Activated CD8-positive, alpha-beta T cell treated with anti-CD3 and anti-CD28 coated beads for 36 hours (primary cell): ENCODE measurements around the gene C4orf36. TPM values are rescaled to one million over a fixed set of nuclear protein-coding genes. Genes with fewer than 3 reads are reported as not detected.

Experiments used
- ATAC-seq: fragments of 200-7000 bp; cut with Tn5 transposase; one replicate; pipeline ENCODE4 v1.10.0; 2021; ENCODE audit warnings: mild to moderate bottlenecking, moderate library complexity
- CTCF ChIA-PET: fragments of 350-600 bp; sonication (Branson Sonifier 250); formaldehyde crosslinking; loops from one replicate; lab custom pipeline; 2021; ENCODE audit warnings: antibody characterized with exemption; lab: Charles Lee
- POLR2A ChIA-PET: fragments of 350-600 bp; sonication (Branson Sonifier 250); formaldehyde crosslinking; loops from one replicate; lab custom pipeline; 2021; ENCODE audit warnings: antibody characterized with exemption; lab: Charles Lee
- DNase-seq: peaks from one replicate; pipeline ENCODE4 v3.0.0-alpha.2; 2020
- H3K27ac Mint-ChIP-seq: one replicate; pipeline ENCODE4 v1.8.0; 2021; ENCODE audit warnings: mild to moderate bottlenecking, mixed read lengths
- H3K27me3 Mint-ChIP-seq: one replicate; pipeline ENCODE4 v1.8.0; 2021; ENCODE audit warnings: mixed read lengths
- H3K36me3 Mint-ChIP-seq: one replicate; pipeline ENCODE4 v1.8.0; 2021; ENCODE audit warnings: low read depth, mixed read lengths
- H3K4me1 Mint-ChIP-seq: one replicate; pipeline ENCODE4 v1.8.0; 2021; ENCODE audit warnings: low read depth, mixed read lengths
- H3K4me3 Mint-ChIP-seq: one replicate; pipeline ENCODE4 v1.8.0; 2021; ENCODE audit warnings: mild to moderate bottlenecking, moderate library complexity, mixed read lengths
- H3K9me3 Mint-ChIP-seq: one replicate; pipeline ENCODE4 v1.8.0; 2021; ENCODE audit warnings: mixed read lengths
- intact Hi-C: fragments of 100-400 bp; cut with micrococcal nuclease; formaldehyde crosslinking; loops from one replicate; pipeline ENCODE4 v1.10.0; 2022
- total RNA-seq, 2 experiments: library from RNA; stranded (reverse); gene quantifications; one replicate each; pipeline ENCODE4 v1.2.3, GENCODE V29; 2021
- TF ChIP-seq, protein P1 (sequence below): fragments of 200-600 bp; IDR thresholded peaks from one replicate; pipeline ENCODE4 v1.8.0; 2022; ENCODE audit warnings: antibody characterized with exemption, mild to moderate bottlenecking

Gene C4orf36
- total RNA-seq, 2 experiments from 2014 or later, result not detected

DNA sequence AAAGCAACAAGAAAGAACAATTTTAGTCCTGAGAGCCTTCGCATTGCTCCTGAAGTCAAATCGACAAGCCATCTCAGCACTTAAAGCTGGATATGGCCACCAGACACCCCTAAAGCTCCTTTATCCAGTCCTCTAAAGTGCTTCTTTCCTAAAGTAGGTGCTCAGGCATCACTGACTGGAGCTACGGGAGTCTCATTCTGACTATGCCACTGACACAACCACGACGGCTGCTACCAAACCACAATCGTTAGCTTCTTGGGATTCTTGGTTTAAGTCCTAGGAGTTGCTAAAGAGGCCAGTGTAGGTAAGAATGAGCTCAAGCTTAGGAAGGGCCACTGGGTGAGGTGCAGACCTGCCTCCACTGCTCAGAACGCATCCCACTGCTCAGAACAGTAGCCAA, 44.1 kb downstream of the C4orf36 start:
- ChIA-PET CTCF (no interaction called here), POLR2A (no interaction called here)
- Mint-ChIP-seq H3K27ac (no peak overlapping the region), H3K4me3 (no peak overlapping the region), H3K4me1 (no peaks in the 10 kb centered on the region), H3K27me3 (no peaks in the 10 kb centered on the region), H3K36me3 (no peaks in the 10 kb centered on the region), H3K9me3 (no peaks in the 10 kb centered on the region)
- intact Hi-C loops, result no loop called here
- DNase-seq (no peak), ATAC-seq (no peak)
- TF ChIP-seq, protein P1, sequence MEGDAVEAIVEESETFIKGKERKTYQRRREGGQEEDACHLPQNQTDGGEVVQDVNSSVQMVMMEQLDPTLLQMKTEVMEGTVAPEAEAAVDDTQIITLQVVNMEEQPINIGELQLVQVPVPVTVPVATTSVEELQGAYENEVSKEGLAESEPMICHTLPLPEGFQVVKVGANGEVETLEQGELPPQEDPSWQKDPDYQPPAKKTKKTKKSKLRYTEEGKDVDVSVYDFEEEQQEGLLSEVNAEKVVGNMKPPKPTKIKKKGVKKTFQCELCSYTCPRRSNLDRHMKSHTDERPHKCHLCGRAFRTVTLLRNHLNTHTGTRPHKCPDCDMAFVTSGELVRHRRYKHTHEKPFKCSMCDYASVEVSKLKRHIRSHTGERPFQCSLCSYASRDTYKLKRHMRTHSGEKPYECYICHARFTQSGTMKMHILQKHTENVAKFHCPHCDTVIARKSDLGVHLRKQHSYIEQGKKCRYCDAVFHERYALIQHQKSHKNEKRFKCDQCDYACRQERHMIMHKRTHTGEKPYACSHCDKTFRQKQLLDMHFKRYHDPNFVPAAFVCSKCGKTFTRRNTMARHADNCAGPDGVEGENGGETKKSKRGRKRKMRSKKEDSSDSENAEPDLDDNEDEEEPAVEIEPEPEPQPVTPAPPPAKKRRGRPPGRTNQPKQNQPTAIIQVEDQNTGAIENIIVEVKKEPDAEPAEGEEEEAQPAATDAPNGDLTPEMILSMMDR, result no peak

DNA sequence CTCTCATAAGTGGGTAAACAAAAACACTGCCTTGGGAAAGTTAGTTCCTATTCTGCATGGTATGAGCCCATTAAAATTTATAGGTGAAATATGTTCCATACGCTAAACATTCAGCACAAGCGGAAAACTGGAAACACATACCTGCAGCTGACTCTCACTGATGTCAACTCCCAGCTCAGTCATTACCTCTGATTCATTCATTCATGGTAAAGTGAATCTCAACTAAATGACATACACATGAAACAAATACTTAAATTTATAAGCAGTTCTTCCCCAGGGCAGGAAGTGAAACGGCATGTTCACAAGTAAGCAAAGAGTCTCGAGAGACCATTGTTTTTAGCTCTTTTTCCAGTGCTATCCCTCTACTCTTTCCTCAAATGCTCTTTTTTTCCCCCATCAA, 44.7 kb downstream of the C4orf36 start:
- H3K9me3 Mint-ChIP-seq, result no peaks in the 10 kb centered on the region
- TF ChIP-seq, protein P1, result no peak
- no peaks in the 10 kb centered on the region for H3K36me3 Mint-ChIP-seq
- POLR2A ChIA-PET, result no interaction called here
- H3K27me3 Mint-ChIP-seq, result no peaks in the 10 kb centered on the region
- intact Hi-C loops, result no loop called here
- no peak overlapping the region for H3K4me3 Mint-ChIP-seq
- CTCF ChIA-PET, result no interaction called here
- H3K27ac Mint-ChIP-seq, result no peak overlapping the region
- ATAC-seq (no peak), DNase-seq (no peak)
- H3K4me1 Mint-ChIP-seq, result no peaks in the 10 kb centered on the region

DNA sequence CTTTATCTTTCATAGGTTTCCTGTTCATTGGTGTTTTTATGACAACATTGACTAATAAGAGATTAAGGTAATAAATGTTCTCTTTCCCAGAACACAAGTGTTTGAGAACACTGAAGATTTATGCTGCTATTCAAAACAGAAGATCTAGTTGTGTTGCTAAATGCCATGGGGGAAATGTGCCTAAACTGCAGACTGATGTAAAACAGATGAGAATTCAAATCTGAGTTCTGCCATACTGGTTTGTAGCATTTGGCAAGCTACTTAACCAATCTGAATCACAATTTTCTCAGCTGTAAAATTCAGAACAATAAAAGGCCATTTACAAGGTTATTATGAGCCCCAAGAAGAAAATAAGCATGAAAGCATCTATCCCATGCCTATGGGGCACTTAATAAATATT, 45.3 kb downstream of the C4orf36 start:
- CTCF ChIA-PET, result interaction anchor here (1.3 kb wide), 1 partner anchor 348 kb away, joined by 3 read pairs; no protein-coding TSS in a partner anchor
- Mint-ChIP-seq H3K9me3 (no peaks in the 10 kb centered on the region), H3K36me3 (no peaks in the 10 kb centered on the region), H3K27ac (no peak overlapping the region), H3K4me3 (no peak overlapping the region), H3K27me3 (no peaks in the 10 kb centered on the region), H3K4me1 (no peaks in the 10 kb centered on the region)
- DNase-seq (no peak), ATAC-seq (no peak)
- intact Hi-C loops, result no loop called here
- TF ChIP-seq, protein P1, result no peak
- POLR2A ChIA-PET, result no interaction called here

- Mint-ChIP-seq H3K4me1 (no peaks in the 10 kb centered on the region), H3K27me3 (no peaks in the 10 kb centered on the region), H3K4me3 (no peak overlapping the region), H3K36me3 (no peaks in the 10 kb centered on the region), H3K9me3 (no peaks in the 10 kb centered on the region), H3K27ac (no peak overlapping the region)
- ChIA-PET POLR2A (no interaction called here), CTCF (interaction anchor here (1.3 kb wide), 1 partner anchor 347 kb away, joined by 3 read pairs; no protein-coding TSS in a partner anchor)
- no peak for ATAC-seq
- DNase-seq, result no peak
- TF ChIP-seq, protein P1, result no peak
- intact Hi-C loops, result no loop called here
Measured at GRCh38 chr4:86845593-86845992, 46.6 kb downstream of the C4orf36 start.

- Mint-ChIP-seq H3K27ac (no peak overlapping the region), H3K9me3 (no peaks in the 10 kb centered on the region), H3K27me3 (no peaks in the 10 kb centered on the region), H3K4me1 (no peaks in the 10 kb centered on the region), H3K36me3 (no peaks in the 10 kb centered on the region), H3K4me3 (no peak overlapping the region)
- ATAC-seq (no peak), DNase-seq (no peak)
- CTCF ChIA-PET, result no interaction called here
- intact Hi-C loops, result no loop called here
- POLR2A ChIA-PET, result no interaction called here
- TF ChIP-seq, protein P1, result no peak
Measured at GRCh38 chr4:86841309-86841708, 50.9 kb downstream of the C4orf36 start.
